PFSK-1 (cell line): Measurements from ENCODE around the gene SNX9.

Source experiments
- POLR2AphosphoS5 ChIP-seq: IDR thresholded peaks from 2 replicates; pipeline ENCODE4 v1.6.1; 2012; ENCODE audit warnings: low read depth, mild to moderate bottlenecking, control low read depth, low read length, moderate library complexity
- REST ChIP-seq, 2 experiments: IDR thresholded peaks; 2 replicates each; pipeline versions ENCODE4 v1.6.1 to v1.8.0; 2011 to 2012; ENCODE audit warnings: low read depth in 2 of 2, low read length in 2 of 2, control low read depth in 1 of 2, inconsistent platforms in 1 of 2, mild to moderate bottlenecking in 1 of 2, moderate library complexity in 1 of 2; ENCODE audit not compliant: insufficient read depth in 1 of 2
- SIN3A ChIP-seq: IDR thresholded peaks from 2 replicates; pipeline ENCODE4 v1.6.1; 2012; ENCODE audit warnings: mild to moderate bottlenecking, low read length, moderate library complexity, borderline replicate concordance; ENCODE audit not compliant: insufficient read depth
- TAF1 ChIP-seq: IDR thresholded peaks from 2 replicates; pipeline ENCODE4 v1.6.1; 2012; ENCODE audit warnings: low read length, control low read depth, borderline replicate concordance; ENCODE audit not compliant: insufficient read depth

GRCh38 chr6:157929076-157929475, 106.0 kb downstream of the SNX9 start:
- TF ChIP-seq POLR2AphosphoS5 (no peak), REST (IDR thresholded peaks at IDR 0.05; ENCODE audit: insufficient read depth in 1 of 2, low read depth in 2 of 2, low read length in 2 of 2) (no peak), TAF1 (no peak), SIN3A (no peak)
